ENCODE measurements around the gene FCGR3A.
"Not testable (repeated sequence)": the region's sequence is repeated elsewhere in the genome, so short reads cannot be mapped to it uniquely, and the experiment has no call there.

Gene FCGR3A

DNA sequence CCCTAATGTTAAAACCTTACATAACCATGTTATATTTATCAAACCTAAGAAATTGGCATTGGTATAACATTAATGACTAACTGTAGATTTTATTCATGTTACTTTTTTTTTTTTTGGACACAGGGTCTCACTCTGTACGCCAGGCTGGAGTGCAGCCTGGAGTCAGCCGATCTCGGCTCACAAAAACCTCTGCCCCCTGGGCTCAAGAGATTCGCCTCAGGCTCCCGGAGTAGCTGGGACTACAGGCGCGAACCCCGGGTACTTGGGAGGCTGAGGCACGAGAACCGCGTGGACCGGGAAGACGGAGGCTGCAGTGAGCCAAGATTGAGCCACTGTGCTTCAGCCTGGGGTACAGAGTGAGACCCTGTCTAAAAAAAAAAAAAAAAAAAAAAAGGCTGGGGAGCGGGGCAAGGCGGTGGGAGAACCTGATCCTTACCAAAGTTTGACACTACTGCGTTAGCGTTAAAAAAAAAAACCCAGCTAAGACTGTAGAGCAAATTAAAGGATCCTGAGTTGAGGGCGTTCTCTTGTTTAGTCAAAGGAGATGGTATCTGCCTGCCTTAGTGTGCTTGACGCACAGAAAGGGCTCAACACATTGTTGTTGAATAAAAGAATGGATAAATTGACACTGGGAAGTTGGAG lies 20.0 kb downstream of the FCGR3A start:
- DNase-seq = peak in 1 of 2 experiments; percentile 7

DNA sequence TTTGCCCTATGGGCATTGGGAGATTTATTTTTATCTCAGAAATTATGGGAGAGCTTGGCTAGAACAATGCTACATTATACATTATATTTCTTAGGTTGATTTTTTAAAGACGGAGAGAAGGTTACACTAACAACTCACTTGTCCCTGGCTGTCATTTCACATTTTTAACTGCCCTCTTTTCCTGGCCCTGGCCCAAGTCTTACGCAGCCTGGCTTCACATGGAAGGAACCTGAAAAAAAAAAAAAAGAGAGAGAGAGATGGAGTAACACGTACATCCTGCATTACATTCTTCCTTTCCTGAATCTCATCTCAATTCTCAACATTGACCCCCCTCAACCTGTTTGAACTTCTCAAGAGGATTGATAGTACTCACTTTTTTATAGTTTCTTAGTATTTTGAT lies 21.1 kb downstream of the FCGR3A start:
- DNase-seq = not testable (repeated sequence)

DNA sequence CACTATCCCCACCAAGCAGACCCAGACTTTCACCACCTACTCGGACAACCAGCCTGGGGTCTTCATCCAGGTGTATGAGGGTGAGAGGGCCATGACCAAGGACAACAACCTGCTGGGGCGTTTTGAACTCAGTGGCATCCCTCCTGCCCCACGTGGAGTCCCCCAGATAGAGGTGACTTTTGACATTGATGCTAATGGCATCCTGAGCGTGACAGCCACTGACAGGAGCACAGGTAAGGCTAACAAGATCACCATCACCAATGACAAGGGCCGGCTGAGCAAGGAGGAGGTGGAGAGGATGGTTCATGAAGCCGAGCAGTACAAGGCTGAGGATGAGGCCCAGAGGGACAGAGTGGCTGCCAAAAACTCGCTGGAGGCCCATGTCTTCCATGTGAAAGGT lies 23.7 kb downstream of the FCGR3A start:
- DNase-seq = not testable (repeated sequence)

DNA sequence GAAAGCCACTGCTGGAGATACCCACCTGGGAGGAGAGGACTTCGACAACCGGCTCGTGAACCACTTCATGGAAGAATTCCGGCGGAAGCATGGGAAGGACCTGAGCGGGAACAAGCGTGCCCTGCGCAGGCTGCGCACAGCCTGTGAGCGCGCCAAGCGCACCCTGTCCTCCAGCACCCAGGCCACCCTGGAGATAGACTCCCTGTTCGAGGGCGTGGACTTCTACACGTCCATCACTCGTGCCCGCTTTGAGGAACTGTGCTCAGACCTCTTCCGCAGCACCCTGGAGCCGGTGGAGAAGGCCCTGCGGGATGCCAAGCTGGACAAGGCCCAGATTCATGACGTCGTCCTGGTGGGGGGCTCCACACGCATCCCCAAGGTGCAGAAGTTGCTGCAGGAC lies 24.3 kb downstream of the FCGR3A start:
- not testable (repeated sequence) for DNase-seq

GRCh38 chr1:161524742-161525291 lies 24.8 kb downstream of the FCGR3A start:
- DNase-seq = not testable (repeated sequence)

DNA sequence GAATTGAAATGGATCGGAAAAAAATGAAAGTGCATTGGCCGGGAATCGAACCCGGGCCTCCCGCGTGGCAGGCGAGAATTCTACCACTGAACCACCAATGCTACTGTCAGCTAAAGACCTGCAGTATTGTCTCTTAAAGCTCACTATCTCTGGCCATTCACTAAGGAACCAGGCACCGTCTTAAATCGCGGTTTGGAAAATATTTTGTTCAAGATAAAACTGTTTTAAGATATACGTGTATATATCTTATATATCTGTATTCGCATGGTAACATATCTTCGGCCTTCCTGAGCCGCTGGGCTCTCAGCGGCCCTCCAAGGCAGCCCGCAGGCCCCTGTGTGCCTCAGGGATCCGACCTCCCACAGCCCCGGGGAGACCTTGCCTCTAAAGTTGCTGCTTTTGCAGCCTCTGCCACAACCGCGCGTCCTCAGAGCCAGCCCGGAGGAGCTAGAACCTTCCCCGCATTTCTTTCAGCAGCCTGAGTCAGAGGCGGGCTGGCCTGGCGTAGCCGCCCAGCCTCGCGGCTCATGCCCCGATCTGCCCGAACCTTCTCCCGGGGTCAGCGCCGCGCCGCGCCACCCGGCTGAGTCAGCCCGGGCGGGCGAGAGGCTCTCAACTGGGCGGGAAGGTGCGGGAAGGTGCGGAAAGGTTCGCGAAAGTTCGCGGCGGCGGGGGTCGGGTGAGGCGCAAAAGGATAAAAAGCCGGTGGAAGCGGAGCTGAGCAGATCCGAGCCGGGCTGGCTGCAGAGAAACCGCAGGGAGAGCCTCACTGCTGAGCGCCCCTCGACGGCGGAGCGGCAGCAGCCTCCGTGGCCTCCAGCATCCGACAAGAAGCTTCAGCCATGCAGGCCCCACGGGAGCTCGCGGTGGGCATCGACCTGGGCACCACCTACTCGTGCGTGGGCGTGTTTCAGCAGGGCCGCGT lies 25.5 kb downstream of the FCGR3A start, which contains the start of gene HSPA6:
Gene HSPA6 (plus strand): TSS at position 724 of the 925 bp plus-strand sequence. CDS start 119 bp downstream, at position 843.
- peak; percentile 38 to 39 for DNase-seq

- not testable (repeated sequence) for DNase-seq
Observed at GRCh38 chr1:161523041-161523816, 26.4 kb downstream of the FCGR3A start.

GRCh38 chr1:161513953-161514352 lies 35.7 kb downstream of the FCGR3A start:
- not testable (repeated sequence) for DNase-seq

DNA sequence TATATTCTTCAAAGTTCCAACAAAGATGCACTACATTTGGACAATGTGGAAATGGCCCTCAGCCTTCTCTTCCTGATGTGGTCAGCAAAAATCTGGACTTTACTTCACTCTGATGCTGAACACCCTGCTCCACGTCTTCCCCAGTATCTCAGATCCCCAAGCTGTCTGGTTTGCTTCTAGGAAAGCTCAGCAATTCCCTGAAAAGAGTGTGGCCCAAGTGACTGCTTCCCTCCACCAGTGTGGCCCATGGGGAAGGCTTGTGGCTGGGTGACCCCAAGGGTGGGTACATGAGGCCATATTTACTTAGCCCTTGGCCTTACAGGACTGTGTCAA lies 36.2 kb downstream of the FCGR3A start:
- DNase-seq = not testable (repeated sequence)

GRCh38 chr1:161512636-161513447 lies 36.8 kb downstream of the FCGR3A start:
- not testable (repeated sequence) for DNase-seq

- DNase-seq = no peak
Observed at GRCh38 chr1:161511756-161512060, 37.9 kb downstream of the FCGR3A start.

DNA sequence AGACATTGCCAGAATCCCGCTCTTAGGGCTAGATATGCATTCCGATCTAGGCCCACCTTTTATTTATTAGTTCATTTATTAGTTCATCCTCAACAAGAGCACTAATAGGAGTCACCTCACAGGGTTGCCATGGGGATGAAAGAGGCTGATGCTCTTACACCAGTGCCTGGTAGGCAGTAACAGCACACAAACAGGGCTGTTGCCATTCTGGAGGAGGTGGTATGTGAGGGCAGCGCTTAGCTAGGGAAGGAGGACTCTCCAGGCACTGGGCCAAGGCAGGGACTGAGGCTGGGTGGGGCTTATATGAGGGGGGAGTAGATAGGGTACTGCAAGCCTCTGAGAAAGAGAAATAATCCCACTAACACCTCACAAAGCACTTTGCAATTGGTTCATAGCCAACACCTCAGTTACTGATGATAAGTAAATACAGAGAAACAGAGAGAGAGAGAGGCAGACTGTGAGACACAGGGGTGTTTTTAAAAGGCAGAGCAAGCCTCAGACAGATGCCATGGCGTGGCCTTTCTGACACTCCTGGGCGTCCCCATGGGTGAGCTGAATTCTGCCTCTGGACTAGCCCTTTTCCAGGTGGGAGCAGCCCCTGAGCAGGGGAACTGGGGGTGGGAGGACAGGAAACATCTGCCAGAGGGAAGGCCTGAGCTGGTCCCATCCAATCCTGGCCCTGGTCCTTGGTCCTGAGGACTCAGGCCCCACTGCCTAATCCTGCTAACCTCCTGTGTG lies 38.4 kb downstream of the FCGR3A start:
- no peak for DNase-seq

DNA sequence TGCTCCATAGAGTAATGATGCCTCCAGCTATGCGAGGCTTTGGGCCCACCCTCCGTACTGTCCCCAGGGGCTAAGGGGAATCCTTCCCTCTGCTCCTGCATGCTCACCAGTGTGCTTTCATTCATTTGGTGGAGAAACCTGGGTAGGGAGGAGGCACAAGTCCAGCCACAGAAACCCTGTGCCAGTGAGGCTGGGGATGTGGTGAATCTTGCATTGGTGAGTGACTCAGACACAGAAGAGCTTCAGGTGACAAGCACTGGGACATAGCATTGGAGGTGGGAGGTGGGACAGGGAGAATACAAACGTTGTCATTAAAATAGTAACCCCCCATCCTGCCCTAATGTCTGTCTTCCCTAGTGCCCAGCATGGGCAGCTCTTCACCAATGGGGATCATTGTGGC lies 39.1 kb downstream of the FCGR3A start:
- no peak for DNase-seq

DNA sequence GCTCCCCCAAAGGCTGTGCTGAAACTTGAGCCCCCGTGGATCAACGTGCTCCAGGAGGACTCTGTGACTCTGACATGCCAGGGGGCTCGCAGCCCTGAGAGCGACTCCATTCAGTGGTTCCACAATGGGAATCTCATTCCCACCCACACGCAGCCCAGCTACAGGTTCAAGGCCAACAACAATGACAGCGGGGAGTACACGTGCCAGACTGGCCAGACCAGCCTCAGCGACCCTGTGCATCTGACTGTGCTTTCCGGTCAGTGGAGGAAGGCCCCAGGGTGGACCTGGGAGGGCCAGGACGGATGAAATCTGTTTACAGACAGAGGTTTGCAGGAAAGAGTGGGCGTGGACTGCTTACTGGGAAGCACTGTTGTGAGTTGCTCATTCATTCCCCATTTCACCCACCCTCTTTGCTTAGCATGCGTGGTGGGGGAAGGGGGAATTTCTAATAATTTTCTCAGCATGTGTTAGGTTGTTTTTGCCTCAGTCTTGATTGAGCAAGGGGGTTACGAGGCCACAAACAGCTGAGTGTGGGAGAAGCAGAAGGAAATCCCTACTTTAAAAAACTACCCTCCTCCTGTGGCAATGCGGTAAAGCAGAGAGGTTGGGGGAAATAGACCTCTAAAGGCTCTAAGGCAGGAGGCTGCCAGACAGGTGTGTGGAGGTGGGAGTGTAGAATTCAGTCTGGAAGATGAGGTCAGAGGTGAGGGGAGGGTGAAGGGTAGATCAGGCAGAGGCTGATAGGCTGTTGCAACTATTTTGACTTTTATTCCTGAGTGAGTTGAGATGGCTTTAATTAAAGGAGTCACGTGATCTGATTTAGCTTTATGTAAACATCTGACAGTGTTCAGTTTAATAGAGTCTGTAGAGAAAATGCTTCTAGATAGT lies 43.0 kb downstream of the FCGR3A start:
- DNase-seq = peak; percentile 69 to 78

DNA sequence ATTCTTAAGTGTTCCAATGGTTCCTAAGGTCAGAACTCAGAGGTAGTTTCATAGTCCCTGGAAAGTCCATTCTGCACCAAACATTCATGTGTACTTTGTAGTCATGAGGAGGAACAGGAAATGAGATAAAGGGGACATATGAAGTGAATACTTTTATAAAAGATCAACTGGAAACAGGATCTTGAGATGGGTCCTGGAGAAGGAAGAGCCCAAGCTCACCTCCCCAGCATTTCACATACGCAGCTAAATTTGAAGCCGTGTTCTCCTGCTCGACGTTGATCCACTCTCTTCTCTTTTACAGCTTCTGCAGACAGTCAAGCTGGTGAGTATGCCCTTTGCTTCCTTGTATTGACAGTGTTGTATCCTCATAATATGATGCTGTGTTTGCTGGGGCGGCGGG lies 43.9 kb downstream of the FCGR3A start:
- DNase-seq = peak in 1 of 2 experiments; percentile 18

- no peak for DNase-seq
Observed at GRCh38 chr1:161503394-161503748, 46.2 kb downstream of the FCGR3A start.

DNA sequence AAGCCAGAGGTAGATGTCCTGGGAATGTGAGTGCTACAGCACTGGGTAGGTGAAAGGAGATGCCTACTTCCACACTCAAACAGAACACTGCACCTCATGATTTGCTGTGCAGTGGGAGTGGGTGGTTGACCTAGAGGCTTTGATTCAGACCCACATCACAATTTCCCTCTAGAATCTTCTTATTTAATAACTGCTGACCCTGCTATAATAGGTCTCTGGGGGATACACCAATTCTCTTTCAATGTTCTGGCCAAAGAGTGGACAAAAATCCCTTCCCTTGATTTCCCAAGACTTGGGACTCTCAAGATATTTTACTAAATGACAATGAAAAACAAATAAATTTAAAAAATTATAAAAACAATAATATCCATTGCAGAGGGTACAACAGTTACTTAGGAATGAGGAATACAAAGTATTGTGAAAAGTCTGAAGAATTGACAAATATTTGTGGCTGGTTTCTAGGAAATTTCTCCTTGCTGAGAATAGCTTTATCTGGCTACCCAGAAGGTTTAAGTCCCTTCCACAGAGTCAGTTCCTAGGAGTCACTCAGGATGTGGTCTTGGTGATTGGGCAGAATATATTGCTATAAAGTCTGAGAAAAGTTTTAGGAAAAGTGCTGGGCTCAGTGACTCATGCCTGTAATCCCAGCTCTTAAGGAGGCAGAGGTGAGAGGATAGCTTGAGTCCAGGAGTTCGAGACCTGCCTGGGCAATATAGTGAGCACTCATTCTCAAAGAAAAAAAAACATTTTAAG lies 46.8 kb downstream of the FCGR3A start:
- peak in 1 of 2 experiments; percentile 13 for DNase-seq

GRCh38 chr1:161502181-161502580 lies 47.4 kb downstream of the FCGR3A start:
- DNase-seq = no peak

GRCh38 chr1:161501234-161501633 lies 48.4 kb downstream of the FCGR3A start:
- no peak for DNase-seq

Measured in Kasumi-1 (cell line).